Stimulated activated CD8-positive, alpha-beta memory T cell treated with anti-CD3 and anti-CD28 coated beads, Interleukin-7, amount 100 ng/mL, for 1 hour (primary cell): ENCODE data around the gene TNKS2.
"Not testable (repeated sequence)": the region's sequence is repeated elsewhere in the genome, so short reads cannot be mapped to it uniquely, and the experiment has no call there.

Experiments
- DNase-seq, 2 donors: peaks; one replicate each; pipeline ENCODE4 v3.0.0-alpha.2; 2020; ENCODE audit warnings: low read depth in 2 of 2

TNKS2 gene

GRCh38 chr10:91797874-91798648, at the start of gene TNKS2:
Gene TNKS2, plus strand, starts transcription at chr10:91798426. Its CDS starts 265 bp downstream, at chr10:91798691.
- peak; percentile 81 to 85 for DNase-seq

GRCh38 chr10:91749592-91749991, 48.6 kb upstream of the TNKS2 start:
- DNase-seq: not testable (repeated sequence)

GRCh38 chr10:91756286-91756685, 41.9 kb upstream of the TNKS2 start:
- no peak for DNase-seq

GRCh38 chr10:91758303-91759146, 39.7 kb upstream of the TNKS2 start:
- no peak for DNase-seq

GRCh38 chr10:91759581-91759986, 38.6 kb upstream of the TNKS2 start:
- DNase-seq: no peak

- DNase-seq: no peak
Measured at GRCh38 chr10:91761721-91762120, 36.5 kb upstream of the TNKS2 start.

GRCh38 chr10:91762878-91763277, 35.3 kb upstream of the TNKS2 start:
- DNase-seq: no peak

GRCh38 chr10:91766676-91767075, 31.6 kb upstream of the TNKS2 start:
- no peak for DNase-seq

GRCh38 chr10:91768123-91768522, 30.1 kb upstream of the TNKS2 start:
- no peak for DNase-seq

- DNase-seq: no peak
Measured at GRCh38 chr10:91771907-91772306, 26.3 kb upstream of the TNKS2 start.

GRCh38 chr10:91772461-91772860, 25.8 kb upstream of the TNKS2 start:
- DNase-seq: no peak

GRCh38 chr10:91772869-91773268, 25.4 kb upstream of the TNKS2 start:
- DNase-seq: no peak

GRCh38 chr10:91774571-91774970, 23.7 kb upstream of the TNKS2 start:
- DNase-seq: no peak

GRCh38 chr10:91775731-91776130, 22.5 kb upstream of the TNKS2 start:
- no peak for DNase-seq

GRCh38 chr10:91776266-91776665, 22.0 kb upstream of the TNKS2 start:
- DNase-seq: no peak

- DNase-seq: no peak
Measured at GRCh38 chr10:91778485-91778884, 19.7 kb upstream of the TNKS2 start.

GRCh38 chr10:91779011-91779605, 19.1 kb upstream of the TNKS2 start:
- no peak for DNase-seq

- no peak for DNase-seq
Measured at GRCh38 chr10:91782539-91782938, 15.7 kb upstream of the TNKS2 start.

- DNase-seq: no peak
Measured at GRCh38 chr10:91785830-91786229, 12.4 kb upstream of the TNKS2 start.

- DNase-seq: no peak
Measured at GRCh38 chr10:91787258-91787657, 11.0 kb upstream of the TNKS2 start.

GRCh38 chr10:91787810-91788209, 10.4 kb upstream of the TNKS2 start:
- no peak for DNase-seq

GRCh38 chr10:91788527-91788926, 9.7 kb upstream of the TNKS2 start:
- no peak for DNase-seq
